Measurements from ENCODE around the gene ABCC11.
A peak's percentile ranks its signal among the peaks of the same experiment; 100 is the strongest.

The ABCC11 gene

DNA sequence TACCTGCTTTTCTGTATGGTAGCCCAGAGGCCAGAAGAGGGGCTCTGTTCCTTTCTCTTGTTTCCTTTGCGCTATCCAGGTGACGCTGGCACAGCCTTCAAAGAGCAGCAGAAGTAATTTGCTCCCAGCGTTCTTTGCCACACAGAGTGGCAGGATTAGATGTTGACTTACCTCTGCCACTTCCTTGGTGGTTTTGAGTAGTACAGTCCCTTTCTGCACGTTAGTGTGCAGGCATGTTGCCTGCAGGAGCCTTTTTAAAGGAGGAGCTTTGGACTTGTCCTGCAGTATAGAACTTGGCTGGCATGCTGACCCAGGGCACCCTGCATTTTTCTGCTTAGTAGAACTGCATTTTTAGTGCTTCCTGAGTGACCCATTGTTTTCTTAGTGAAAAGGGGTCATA, at the start of gene ABCC11:
TSS of gene ABCC11 (minus strand) at position 229 of the 400 bp plus-strand sequence. CDS start 15,618 bp downstream, outside the sequence.
- TF ChIP-seq, protein P1, sequence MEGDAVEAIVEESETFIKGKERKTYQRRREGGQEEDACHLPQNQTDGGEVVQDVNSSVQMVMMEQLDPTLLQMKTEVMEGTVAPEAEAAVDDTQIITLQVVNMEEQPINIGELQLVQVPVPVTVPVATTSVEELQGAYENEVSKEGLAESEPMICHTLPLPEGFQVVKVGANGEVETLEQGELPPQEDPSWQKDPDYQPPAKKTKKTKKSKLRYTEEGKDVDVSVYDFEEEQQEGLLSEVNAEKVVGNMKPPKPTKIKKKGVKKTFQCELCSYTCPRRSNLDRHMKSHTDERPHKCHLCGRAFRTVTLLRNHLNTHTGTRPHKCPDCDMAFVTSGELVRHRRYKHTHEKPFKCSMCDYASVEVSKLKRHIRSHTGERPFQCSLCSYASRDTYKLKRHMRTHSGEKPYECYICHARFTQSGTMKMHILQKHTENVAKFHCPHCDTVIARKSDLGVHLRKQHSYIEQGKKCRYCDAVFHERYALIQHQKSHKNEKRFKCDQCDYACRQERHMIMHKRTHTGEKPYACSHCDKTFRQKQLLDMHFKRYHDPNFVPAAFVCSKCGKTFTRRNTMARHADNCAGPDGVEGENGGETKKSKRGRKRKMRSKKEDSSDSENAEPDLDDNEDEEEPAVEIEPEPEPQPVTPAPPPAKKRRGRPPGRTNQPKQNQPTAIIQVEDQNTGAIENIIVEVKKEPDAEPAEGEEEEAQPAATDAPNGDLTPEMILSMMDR (conservative IDR thresholded peaks at IDR 0.05; ENCODE audit: low read depth, low read length) = no peak
- H3K4me3 ChIP-seq (ENCODE audit: low read depth, low read length) = no peak within 1 kb of the TSS
- no peak for DNase-seq (ENCODE audit: low read depth)

- DNase-seq (ENCODE audit: low read depth) = no peak
- no peak overlapping the region for H3K4me3 ChIP-seq (ENCODE audit: low read depth, low read length)
- TF ChIP-seq, protein P1 (conservative IDR thresholded peaks at IDR 0.05; ENCODE audit: low read depth, low read length) = no peak
Measured at GRCh38 chr16:48295488-48296281, 48.3 kb upstream of the ABCC11 start.

DNA sequence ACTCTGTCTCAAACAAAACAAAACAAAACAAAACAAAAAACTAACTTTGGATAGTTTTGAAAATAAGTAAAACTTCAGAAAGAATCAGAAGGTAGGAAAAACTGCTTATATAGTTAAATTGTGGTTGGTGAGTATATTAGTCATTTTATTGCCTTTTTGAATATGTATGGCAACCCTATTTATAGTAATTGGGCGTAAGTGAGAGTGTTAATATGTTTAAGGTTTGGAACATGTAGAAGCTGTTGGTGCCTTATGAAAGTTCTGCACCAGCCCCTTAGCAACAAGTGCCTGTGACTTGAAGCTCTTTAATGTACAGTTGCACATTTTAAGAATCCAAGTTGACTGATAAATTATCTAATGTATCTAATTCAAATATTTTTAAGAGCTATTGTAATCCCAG, 47.4 kb upstream of the ABCC11 start:
- no peak overlapping the region for H3K4me3 ChIP-seq (ENCODE audit: low read depth, low read length)
- no peak for DNase-seq (ENCODE audit: low read depth)
- TF ChIP-seq, protein P1 (conservative IDR thresholded peaks at IDR 0.05; ENCODE audit: low read depth, low read length) = no peak

GRCh38 chr16:48292452-48292851, 45.1 kb upstream of the ABCC11 start:
- no peak overlapping the region for H3K4me3 ChIP-seq (ENCODE audit: low read depth, low read length)
- TF ChIP-seq, protein P1 (conservative IDR thresholded peaks at IDR 0.05; ENCODE audit: low read depth, low read length) = no peak
- no peak for DNase-seq (ENCODE audit: low read depth)

GRCh38 chr16:48291754-48292153, 44.4 kb upstream of the ABCC11 start:
- no peak overlapping the region for H3K4me3 ChIP-seq (ENCODE audit: low read depth, low read length)
- no peak for DNase-seq (ENCODE audit: low read depth)
- TF ChIP-seq, protein P1 (conservative IDR thresholded peaks at IDR 0.05; ENCODE audit: low read depth, low read length) = no peak

DNA sequence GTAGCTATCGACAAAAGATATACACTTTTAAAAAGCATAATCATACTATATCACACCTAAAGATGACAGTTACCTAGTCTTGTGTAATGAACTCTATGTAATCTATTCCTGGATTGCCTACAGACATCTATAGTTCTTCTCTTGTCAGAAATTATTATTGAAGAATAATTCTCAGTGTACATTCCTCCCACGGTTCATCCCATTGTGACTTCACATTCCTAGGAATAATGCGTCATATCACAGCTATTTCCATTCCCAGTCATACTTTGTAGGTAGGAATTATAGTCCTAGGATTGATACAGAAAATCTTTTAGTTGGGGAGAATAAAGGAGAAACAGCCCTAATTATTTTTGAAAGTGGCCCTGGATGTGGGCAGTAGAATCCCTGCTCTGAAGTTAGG, 44.0 kb upstream of the ABCC11 start:
- no peak overlapping the region for H3K4me3 ChIP-seq (ENCODE audit: low read depth, low read length)
- TF ChIP-seq, protein P1 (conservative IDR thresholded peaks at IDR 0.05; ENCODE audit: low read depth, low read length) = no peak
- peak; percentile 38 for DNase-seq (ENCODE audit: low read depth)

- no peak for DNase-seq (ENCODE audit: low read depth)
- TF ChIP-seq, protein P1 (conservative IDR thresholded peaks at IDR 0.05; ENCODE audit: low read depth, low read length) = no peak
- H3K4me3 ChIP-seq (ENCODE audit: low read depth, low read length) = no peak overlapping the region
Measured at GRCh38 chr16:48287239-48287638, 39.9 kb upstream of the ABCC11 start.

Measured in choroid plexus epithelial cell (primary cell).